Smooth muscle cell (in vitro differentiated cells): Measurements from ENCODE around the gene SHROOM4. TPM values are rescaled to one million over a fixed set of nuclear protein-coding genes. Genes with fewer than 3 reads are reported as not detected.

Source experiments
- DNase-seq: peaks from one replicate; lab custom pipeline; 2025; ENCODE audit not compliant: unreplicated experiment; lab: John Stamatoyannopoulos, UW
- H2AFZ ChIP-seq: fragments of 200-600 bp; sonication (generic); 2 replicates; pipeline ENCODE4 v1.6.0; 2016; ENCODE audit warnings: antibody characterized with exemption, low read depth, mild to moderate bottlenecking
- H3F3A ChIP-seq: fragments of 200-600 bp; sonication (generic); 2 replicates; pipeline ENCODE4 v1.6.0; 2017; ENCODE audit warnings: antibody characterized with exemption, low read depth
- H3K27ac ChIP-seq: fragments of 200-600 bp; sonication (generic); 2 replicates; pipeline ENCODE4 v1.5.1; 2016; ENCODE audit warnings: low read depth, mild to moderate bottlenecking
- H3K27me3 ChIP-seq: fragments of 200-600 bp; sonication (generic); 2 replicates; pipeline ENCODE4 v1.6.1; 2016; ENCODE audit warnings: low read depth, mild to moderate bottlenecking
- H3K36me3 ChIP-seq: fragments of 200-600 bp; sonication (generic); 2 replicates; pipeline ENCODE4 v1.5.1; 2016; ENCODE audit warnings: low read depth
- H3K4me1 ChIP-seq: fragments of 200-600 bp; sonication (generic); 2 replicates; pipeline ENCODE4 v1.5.1; 2016; ENCODE audit warnings: low read depth
- H3K4me2 ChIP-seq: fragments of 200-600 bp; sonication (generic); 2 replicates; pipeline ENCODE4 v1.6.0; 2016; ENCODE audit warnings: mild to moderate bottlenecking
- H3K4me3 ChIP-seq: fragments of 200-600 bp; sonication (generic); 2 replicates; pipeline ENCODE4 v1.5.1; 2016; ENCODE audit warnings: mild to moderate bottlenecking
- H3K79me2 ChIP-seq: fragments of 200-600 bp; sonication (generic); 2 replicates; pipeline ENCODE4 v1.6.0; 2016; ENCODE audit warnings: low read depth, mild to moderate bottlenecking
- H3K9ac ChIP-seq: fragments of 200-600 bp; sonication (generic); 2 replicates; pipeline ENCODE4 v1.6.0; 2016; ENCODE audit warnings: low read depth
- H3K9me3 ChIP-seq: fragments of 200-600 bp; sonication (generic); replicated peaks from 2 replicates; pipeline ENCODE4 v1.5.1; 2016; ENCODE audit warnings: low read depth
- H4K20me1 ChIP-seq: fragments of 200-600 bp; sonication (generic); 2 replicates; pipeline ENCODE4 v1.6.0; 2016; ENCODE audit warnings: low read depth
- CTCF ChIP-seq: fragments of 200-600 bp; sonication (generic); IDR thresholded peaks from 2 replicates; pipeline ENCODE4 v1.5.1; 2017; ENCODE audit warnings: borderline replicate concordance, mild to moderate bottlenecking, antibody characterized with exemption; ENCODE audit not compliant: insufficient read depth, poor library complexity, severe bottlenecking
- WGBS: methylation state at CpG from one replicate; pipeline ENCODE4 v1.1.7; 2016; ENCODE audit warnings: low lambda C conversion rate; 5-methylcytosine and 5-hydroxymethylcytosine counted together
- polyA plus RNA-seq: library from polyadenylated mRNA; unstranded; fragments of >200 nt; fragmentation: Nextera tagmentation; extraction: Ambion mirVana; gene quantifications from 2 replicates; pipeline ENCODE4 v1.2.1, GENCODE V29; 2016
- total RNA-seq: library from RNA; depleted of rRNA; stranded (reverse); fragments of >200 nt; gene quantifications from 2 replicates; pipeline ENCODE4 v1.2.3, GENCODE V29; 2014

The SHROOM4 gene
- total and polyA plus RNA-seq, 2 experiments from 2014 or later, result 1.1 to 7.9 TPM

GRCh38 chrX:50799531-50799961 lies 14.4 kb downstream of the SHROOM4 start:
- H3K9ac ChIP-seq, result peak overlapping the region; percentile 89
- TF ChIP-seq CTCF, result no peak
- H3K27ac ChIP-seq, result peak overlapping the region; percentile 99
- WGBS, result 42% methylated on average over 4 of the region's 4 CpGs
- H3K4me1 ChIP-seq, result peaks cover 6% of the 10 kb centered on the region
- no peaks in the 10 kb centered on the region for H3K36me3 ChIP-seq
- no peaks in the 10 kb centered on the region for H3K27me3 ChIP-seq
- H3K9me3 ChIP-seq, result no peaks in the 10 kb centered on the region
- no peak overlapping the region for H3K4me3 ChIP-seq
- no peak overlapping the region for H2AFZ ChIP-seq
- peaks cover 18% of the 10 kb centered on the region for H3K79me2 ChIP-seq
- no peak for DNase-seq
- H3F3A ChIP-seq, result no peaks in the 10 kb centered on the region
- peak overlapping the region; percentile 50 for H3K4me2 ChIP-seq
- no peaks in the 10 kb centered on the region for H4K20me1 ChIP-seq

GRCh38 chrX:50798783-50799182 lies 15.2 kb downstream of the SHROOM4 start:
- TF ChIP-seq CTCF, result no peak
- Histone ChIP-seq H3K27ac (peak overlapping the region; percentile 99), H3K4me3 (no peak overlapping the region), H3K4me2 (peak overlapping the region; percentile 50), H3K9me3 (no peaks in the 10 kb centered on the region), H4K20me1 (no peaks in the 10 kb centered on the region), H3K4me1 (peaks cover 6% of the 10 kb centered on the region), H2AFZ (no peak overlapping the region), H3K27me3 (no peaks in the 10 kb centered on the region), H3K36me3 (no peaks in the 10 kb centered on the region), H3K9ac (peak overlapping the region; percentile 89), H3F3A (no peaks in the 10 kb centered on the region), H3K79me2 (peaks cover 10% of the 10 kb centered on the region)
- 38% methylated on average over 4 of the region's 4 CpGs for WGBS
- DNase-seq, result no peak

- Histone ChIP-seq H2AFZ (no peak overlapping the region), H4K20me1 (no peaks in the 10 kb centered on the region), H3K4me1 (no peaks in the 10 kb centered on the region), H3F3A (no peaks in the 10 kb centered on the region), H3K4me2 (no peak overlapping the region), H3K27me3 (no peaks in the 10 kb centered on the region), H3K9ac (no peak overlapping the region), H3K36me3 (no peaks in the 10 kb centered on the region), H3K9me3 (no peaks in the 10 kb centered on the region), H3K27ac (no peak overlapping the region), H3K79me2 (peaks cover 45% of the 10 kb centered on the region), H3K4me3 (no peak overlapping the region)
- 55% methylated on average over 2 of the region's 2 CpGs for WGBS
- DNase-seq, result no peak
- no peak for TF ChIP-seq CTCF
These were observed 26.9 kb downstream of the SHROOM4 start for GRCh38 chrX:50787099-50787498.

GRCh38 chrX:50780144-50780543 lies 33.9 kb downstream of the SHROOM4 start:
- Histone ChIP-seq H3K9ac (no peak overlapping the region), H3K4me3 (no peak overlapping the region), H3K4me2 (no peak overlapping the region), H3K27ac (peak overlapping the region; percentile 30), H3K79me2 (peaks cover 8% of the 10 kb centered on the region), H4K20me1 (no peaks in the 10 kb centered on the region), H3F3A (no peaks in the 10 kb centered on the region), H3K27me3 (no peaks in the 10 kb centered on the region), H3K36me3 (no peaks in the 10 kb centered on the region), H3K4me1 (no peaks in the 10 kb centered on the region), H3K9me3 (no peaks in the 10 kb centered on the region), H2AFZ (no peak overlapping the region)
- TF ChIP-seq CTCF, result no peak
- no peak for DNase-seq
- 48% methylated on average over 1 of the region's 1 CpG for WGBS
